Thyroid gland (tissue), 4 donors: ENCODE results near the gene SLC11A1. TPM values are rescaled to one million over a fixed set of nuclear protein-coding genes. Genes with fewer than 3 reads are reported as not detected.

Experiments
- DNase-seq, 2 donors: peaks; one replicate each; pipeline ENCODE4 v3.0.0-alpha.2; 2019
- H3K27ac ChIP-seq, 3 donors: fragments of 200-600 bp; sonication (generic); 1 replicate in 2 of 3; 2 replicates in 1 of 3; pipeline ENCODE4 v1.5.1; 2016 to 2019; ENCODE audit warnings: mild to moderate bottlenecking in 1 of 3, moderate library complexity in 1 of 3
- H3K27me3 ChIP-seq: fragments of 200-600 bp; sonication (generic); one replicate; pipeline ENCODE4 v1.5.1; 2019
- H3K36me3 ChIP-seq, 2 donors: fragments of 200-600 bp; sonication (generic); one replicate each; pipeline ENCODE4 v1.5.1; 2016 to 2019
- H3K4me1 ChIP-seq, 2 donors: fragments of 200-600 bp; sonication (generic); one replicate each; pipeline ENCODE4 v1.5.1; 2017 to 2019
- H3K4me3 ChIP-seq, 3 donors: fragments of 200-600 bp; sonication (generic); replicated peaks in 1 of 3; 1 replicate in 2 of 3; 2 replicates in 1 of 3; pipeline ENCODE4 v1.5.1; 2016; ENCODE audit warnings: mild to moderate bottlenecking in 1 of 3
- H3K9me3 ChIP-seq: fragments of 200-600 bp; sonication (generic); one replicate; pipeline ENCODE4 v1.5.1; 2017
- CTCF ChIP-seq, 6 experiments: fragments of 200-600 bp in 3 of 6; fragments of 450-650 bp in 3 of 6; sonication (generic) in 3 of 6; IDR thresholded peaks; one replicate each; pipeline ENCODE4 v1.5.1; 2016 to 2019; ENCODE audit warnings: antibody characterized with exemption in 6 of 6, mild to moderate bottlenecking in 2 of 6, inconsistent platforms in 1 of 6, moderate library complexity in 1 of 6
- POLR2A ChIP-seq, 2 donors: fragments of 450-650 bp; IDR thresholded peaks; one replicate each; pipeline ENCODE4 v1.6.1; 2017; ENCODE audit warnings: antibody characterized with exemption in 2 of 2, mild to moderate bottlenecking in 2 of 2, moderate library complexity in 1 of 2
- WGBS, 2 donors: methylation state at CpG; one replicate each; pipeline ENCODE4 v1.1.5; 2017; 5-methylcytosine and 5-hydroxymethylcytosine counted together
- intact Hi-C: fragments of 100-400 bp; cut with DNase I; formaldehyde crosslinking; loops from one replicate; pipeline ENCODE4 v1.15.1; 2023
- total RNA-seq, 4 donors: library from RNA; depleted of rRNA; stranded (reverse); fragments of >200 nt; gene quantifications; one replicate each; pipeline ENCODE4 v1.2.3, GENCODE V29; 2016

The SLC11A1 gene
- total RNA-seq, 4 donors from 2014 or later: 1.7 to 14.5 (median 10.1) TPM

GRCh38 chr2:218418717-218419458, 36.8 kb downstream of the SLC11A1 start, which contains the start of gene VIL1:
Gene VIL1, plus strand, starts transcription at chr2:218419123. Its CDS starts 4,656 bp downstream, at chr2:218423779.
- no peaks in the 10 kb centered on the region for H3K36me3 ChIP-seq
- WGBS, 2 donors: 81 to 84% methylated on average over 7 to 9 of the region's 9 CpGs
- TF ChIP-seq CTCF (IDR thresholded peaks at IDR 0.05) (no peak), POLR2A (IDR thresholded peaks at IDR 0.05) (no peak)
- intact Hi-C loops: no loop called here
- H3K9me3 ChIP-seq: no peaks in the 10 kb centered on the region
- H3K27ac ChIP-seq: no peak within 1 kb of the TSS
- no peaks in the 10 kb centered on the region for H3K27me3 ChIP-seq
- DNase-seq: no peak
- H3K4me1 ChIP-seq: no peaks in the 10 kb centered on the region
- H3K4me3 ChIP-seq: no peak within 1 kb of the TSS

- H3K9me3 ChIP-seq: no peaks in the 10 kb centered on the region
- intact Hi-C loops: no loop called here
- H3K36me3 ChIP-seq: no peaks in the 10 kb centered on the region
- no peaks in the 10 kb centered on the region for H3K27me3 ChIP-seq
- no peak overlapping the region for H3K27ac ChIP-seq
- DNase-seq: no peak
- 87 to 88% methylated on average over 3 to 5 of the region's 7 CpGs for WGBS, 2 donors
- no peak for TF ChIP-seq CTCF (IDR thresholded peaks at IDR 0.05)
- TF ChIP-seq POLR2A (IDR thresholded peaks at IDR 0.05): no peak
- H3K4me1 ChIP-seq: no peaks in the 10 kb centered on the region
- H3K4me3 ChIP-seq: no peak overlapping the region
Measured at GRCh38 chr2:218419630-218420216, 37.6 kb downstream of the SLC11A1 start.

GRCh38 chr2:218421027-218421426, 39.0 kb downstream of the SLC11A1 start:
- Histone ChIP-seq H3K9me3 (no peaks in the 10 kb centered on the region), H3K27ac (no peak overlapping the region), H3K4me1 (no peaks in the 10 kb centered on the region), H3K27me3 (no peaks in the 10 kb centered on the region), H3K36me3 (no peaks in the 10 kb centered on the region), H3K4me3 (no peak overlapping the region)
- no peak for TF ChIP-seq POLR2A (IDR thresholded peaks at IDR 0.05)
- WGBS, 2 donors: 76% methylated on average over 2 of the region's 2 CpGs
- intact Hi-C loops: no loop called here
- DNase-seq: no peak

GRCh38 chr2:218422403-218423086, 40.5 kb downstream of the SLC11A1 start:
- intact Hi-C loops: no loop called here
- Histone ChIP-seq H3K9me3 (no peaks in the 10 kb centered on the region), H3K4me3 (no peak overlapping the region), H3K4me1 (no peaks in the 10 kb centered on the region), H3K36me3 (no peaks in the 10 kb centered on the region), H3K27me3 (no peaks in the 10 kb centered on the region), H3K27ac (no peak overlapping the region)
- DNase-seq: no peak
- WGBS, 2 donors: 90 to 94% methylated on average over 9 of the region's 9 CpGs
- no peak for TF ChIP-seq POLR2A (IDR thresholded peaks at IDR 0.05)
- no peak for TF ChIP-seq CTCF (IDR thresholded peaks at IDR 0.05)

- intact Hi-C loops: no loop called here
- no peaks in the 10 kb centered on the region for H3K4me1 ChIP-seq
- no peaks in the 10 kb centered on the region for H3K36me3 ChIP-seq
- H3K9me3 ChIP-seq: no peaks in the 10 kb centered on the region
- no peak overlapping the region for H3K27ac ChIP-seq
- H3K27me3 ChIP-seq: no peaks in the 10 kb centered on the region
- no peak overlapping the region for H3K4me3 ChIP-seq
- 90 to 92% methylated on average over 9 of the region's 9 CpGs for WGBS, 2 donors
- no peak for TF ChIP-seq POLR2A (IDR thresholded peaks at IDR 0.05)
- no peak for TF ChIP-seq CTCF (IDR thresholded peaks at IDR 0.05)
- DNase-seq: no peak
Measured at GRCh38 chr2:218423584-218423983, 41.5 kb downstream of the SLC11A1 start.
